Activated CD8-positive, alpha-beta T cell treated with anti-CD3 and anti-CD28 coated beads for 36 hours (primary cell): ENCODE results near the gene ANAPC15. TPM values are rescaled to one million over a fixed set of nuclear protein-coding genes. Genes with fewer than 3 reads are reported as not detected.

Experiments used
- ATAC-seq: fragments of 200-7000 bp; cut with Tn5 transposase; one replicate; pipeline ENCODE4 v1.10.0; 2021; ENCODE audit warnings: mild to moderate bottlenecking, moderate library complexity
- CTCF ChIA-PET: fragments of 350-600 bp; sonication (Branson Sonifier 250); formaldehyde crosslinking; loops from one replicate; lab custom pipeline; 2021; ENCODE audit warnings: antibody characterized with exemption; lab: Charles Lee
- POLR2A ChIA-PET: fragments of 350-600 bp; sonication (Branson Sonifier 250); formaldehyde crosslinking; loops from one replicate; lab custom pipeline; 2021; ENCODE audit warnings: antibody characterized with exemption; lab: Charles Lee
- DNase-seq: peaks from one replicate; pipeline ENCODE4 v3.0.0-alpha.2; 2020
- H3K27ac Mint-ChIP-seq: one replicate; pipeline ENCODE4 v1.8.0; 2021; ENCODE audit warnings: mild to moderate bottlenecking, mixed read lengths
- H3K27me3 Mint-ChIP-seq: one replicate; pipeline ENCODE4 v1.8.0; 2021; ENCODE audit warnings: mixed read lengths
- H3K36me3 Mint-ChIP-seq: one replicate; pipeline ENCODE4 v1.8.0; 2021; ENCODE audit warnings: low read depth, mixed read lengths
- H3K4me1 Mint-ChIP-seq: one replicate; pipeline ENCODE4 v1.8.0; 2021; ENCODE audit warnings: low read depth, mixed read lengths
- H3K4me3 Mint-ChIP-seq: one replicate; pipeline ENCODE4 v1.8.0; 2021; ENCODE audit warnings: mild to moderate bottlenecking, moderate library complexity, mixed read lengths
- H3K9me3 Mint-ChIP-seq: one replicate; pipeline ENCODE4 v1.8.0; 2021; ENCODE audit warnings: mixed read lengths
- intact Hi-C: fragments of 100-400 bp; cut with micrococcal nuclease; formaldehyde crosslinking; loops from one replicate; pipeline ENCODE4 v1.10.0; 2022
- total RNA-seq, 2 experiments: library from RNA; stranded (reverse); gene quantifications; one replicate each; pipeline ENCODE4 v1.2.3, GENCODE V29; 2021
- TF ChIP-seq, protein P1 (sequence below): fragments of 200-600 bp; IDR thresholded peaks from one replicate; pipeline ENCODE4 v1.8.0; 2022; ENCODE audit warnings: antibody characterized with exemption, mild to moderate bottlenecking

The ANAPC15 gene
- total RNA-seq, 2 experiments from 2014 or later = 66.0 to 67.4 TPM

DNA sequence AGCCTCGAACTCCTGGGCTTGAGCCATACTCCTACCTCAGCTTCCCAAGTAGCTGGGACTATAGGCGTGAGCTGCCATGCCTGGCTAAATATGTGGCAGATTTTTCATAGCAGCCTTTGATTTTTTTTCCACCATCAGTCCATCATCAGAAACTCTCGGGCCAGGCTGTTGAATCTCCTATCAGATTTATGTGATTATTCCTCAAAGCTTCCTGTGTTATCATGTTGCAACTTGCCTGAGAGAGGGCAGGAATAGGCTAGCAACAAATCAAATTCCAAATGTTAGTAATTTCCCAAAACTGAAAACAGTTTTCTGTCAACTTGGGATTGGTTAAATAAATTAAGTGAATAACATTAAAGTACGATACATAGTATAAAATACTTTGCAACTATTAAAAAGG is 28.4 kb downstream of the ANAPC15 start:
- ChIA-PET CTCF (interaction anchor here (1.0 to 5.1 kb wide), 2 partner anchors 59 to 63 kb away, joined by 4 to 37 read pairs; no protein-coding TSS in a partner anchor), POLR2A (interaction anchor here (0.5 to 1.9 kb wide), 4 partner anchors 11 to 1058 kb away, joined by 3 to 8 read pairs (median 4); partner anchors contain the start of genes FCHSD2 and TOMT)
- peaks cover 27% of the 10 kb centered on the region for H3K4me1 Mint-ChIP-seq
- H3K4me3 Mint-ChIP-seq = no peak overlapping the region
- no peaks in the 10 kb centered on the region for H3K27me3 Mint-ChIP-seq
- TF ChIP-seq, protein P1, sequence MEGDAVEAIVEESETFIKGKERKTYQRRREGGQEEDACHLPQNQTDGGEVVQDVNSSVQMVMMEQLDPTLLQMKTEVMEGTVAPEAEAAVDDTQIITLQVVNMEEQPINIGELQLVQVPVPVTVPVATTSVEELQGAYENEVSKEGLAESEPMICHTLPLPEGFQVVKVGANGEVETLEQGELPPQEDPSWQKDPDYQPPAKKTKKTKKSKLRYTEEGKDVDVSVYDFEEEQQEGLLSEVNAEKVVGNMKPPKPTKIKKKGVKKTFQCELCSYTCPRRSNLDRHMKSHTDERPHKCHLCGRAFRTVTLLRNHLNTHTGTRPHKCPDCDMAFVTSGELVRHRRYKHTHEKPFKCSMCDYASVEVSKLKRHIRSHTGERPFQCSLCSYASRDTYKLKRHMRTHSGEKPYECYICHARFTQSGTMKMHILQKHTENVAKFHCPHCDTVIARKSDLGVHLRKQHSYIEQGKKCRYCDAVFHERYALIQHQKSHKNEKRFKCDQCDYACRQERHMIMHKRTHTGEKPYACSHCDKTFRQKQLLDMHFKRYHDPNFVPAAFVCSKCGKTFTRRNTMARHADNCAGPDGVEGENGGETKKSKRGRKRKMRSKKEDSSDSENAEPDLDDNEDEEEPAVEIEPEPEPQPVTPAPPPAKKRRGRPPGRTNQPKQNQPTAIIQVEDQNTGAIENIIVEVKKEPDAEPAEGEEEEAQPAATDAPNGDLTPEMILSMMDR = no peak
- DNase-seq (no peak), ATAC-seq (no peak)
- no peak overlapping the region for H3K27ac Mint-ChIP-seq
- peaks cover 10% of the 10 kb centered on the region for H3K36me3 Mint-ChIP-seq
- H3K9me3 Mint-ChIP-seq = no peaks in the 10 kb centered on the region
- intact Hi-C loops = loop anchor here (5.0 kb wide), 1 partner anchor 42 kb away; no protein-coding TSS in a partner anchor

DNA sequence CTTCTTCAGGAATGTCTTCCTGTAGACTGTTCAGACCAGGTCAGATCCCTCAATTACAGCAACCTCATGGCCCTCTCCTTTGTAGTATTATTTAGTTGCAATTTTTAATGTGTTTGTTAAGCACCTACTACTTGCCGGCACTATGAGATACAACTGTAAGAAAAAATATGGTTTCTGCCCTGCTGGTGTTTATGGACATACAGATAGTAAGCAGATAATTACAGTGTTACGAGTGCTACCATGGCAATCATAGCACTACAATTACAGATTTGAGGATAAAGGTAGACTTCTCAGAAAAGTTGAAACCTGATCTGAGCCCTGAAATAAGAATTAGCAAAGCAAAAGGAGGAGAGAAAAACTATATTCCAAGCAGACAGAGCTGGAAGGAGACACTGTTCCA is 29.1 kb downstream of the ANAPC15 start:
- TF ChIP-seq, protein P1 = no peak
- POLR2A ChIA-PET = interaction anchor here (0.5 kb wide), 1 partner anchor 110 kb away, joined by 3 read pairs; no protein-coding TSS in a partner anchor
- no peak for ATAC-seq
- intact Hi-C loops = loop anchor here (5.0 kb wide), 1 partner anchor 41 kb away; no protein-coding TSS in a partner anchor
- Mint-ChIP-seq H3K27ac (no peak overlapping the region), H3K4me3 (no peak overlapping the region), H3K9me3 (no peaks in the 10 kb centered on the region), H3K36me3 (peaks cover 14% of the 10 kb centered on the region), H3K4me1 (peaks cover 34% of the 10 kb centered on the region), H3K27me3 (no peaks in the 10 kb centered on the region)
- CTCF ChIA-PET = interaction anchor here (5.1 kb wide), 1 partner anchor 58 kb away, joined by 37 read pairs; no protein-coding TSS in a partner anchor
- DNase-seq = no peak

DNA sequence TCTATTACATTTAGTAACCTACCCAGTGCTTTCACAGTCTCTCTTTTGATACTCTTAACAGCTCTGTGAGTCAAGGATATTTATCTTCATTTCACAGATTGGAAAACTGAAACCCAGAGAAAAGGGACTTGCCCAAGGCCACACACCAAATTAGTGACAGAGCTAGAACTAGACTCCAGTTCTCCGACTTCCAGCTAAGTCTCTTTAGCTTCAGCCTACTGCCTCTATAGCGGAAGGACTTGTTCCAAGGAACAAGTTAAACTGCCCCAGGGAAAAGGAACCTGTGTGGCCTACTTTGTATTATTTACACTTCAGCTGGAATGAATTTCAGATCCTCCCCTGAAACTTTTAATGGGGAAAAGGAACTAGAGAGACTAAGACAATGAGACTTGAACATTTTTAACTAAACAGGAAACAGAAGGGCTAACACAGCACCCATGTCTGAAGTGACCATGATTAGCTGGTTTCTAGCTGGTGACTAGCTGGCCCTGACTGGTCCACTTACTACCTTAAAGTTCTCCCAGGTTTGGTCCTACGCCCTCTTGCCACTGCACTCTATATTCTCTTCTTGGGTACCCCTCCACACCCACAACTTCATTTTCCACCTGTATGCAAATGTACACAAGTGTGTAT is 30.6 kb downstream of the ANAPC15 start:
- H3K4me3 Mint-ChIP-seq = peak overlapping the region; percentile 99
- ChIA-PET CTCF (interaction anchor here (1.1 to 2.4 kb wide), 7 partner anchors 9 to 282 kb away, joined by 3 to 26 read pairs (median 3); no protein-coding TSS in a partner anchor), POLR2A (interaction anchor here (0.9 to 3.4 kb wide), 9 partner anchors 10 to 72 kb away, joined by 3 to 15 read pairs (median 4); no protein-coding TSS in a partner anchor)
- no peaks in the 10 kb centered on the region for H3K9me3 Mint-ChIP-seq
- H3K27me3 Mint-ChIP-seq = no peaks in the 10 kb centered on the region
- H3K27ac Mint-ChIP-seq = peak overlapping the region; percentile 69
- intact Hi-C loops = loop anchor here (5.0 kb wide), 1 partner anchor 40 kb away; no protein-coding TSS in a partner anchor
- TF ChIP-seq, protein P1 = no peak
- ATAC-seq (no peak), DNase-seq (no peak)
- H3K36me3 Mint-ChIP-seq = peaks cover 18% of the 10 kb centered on the region
- H3K4me1 Mint-ChIP-seq = peaks cover 41% of the 10 kb centered on the region

DNA sequence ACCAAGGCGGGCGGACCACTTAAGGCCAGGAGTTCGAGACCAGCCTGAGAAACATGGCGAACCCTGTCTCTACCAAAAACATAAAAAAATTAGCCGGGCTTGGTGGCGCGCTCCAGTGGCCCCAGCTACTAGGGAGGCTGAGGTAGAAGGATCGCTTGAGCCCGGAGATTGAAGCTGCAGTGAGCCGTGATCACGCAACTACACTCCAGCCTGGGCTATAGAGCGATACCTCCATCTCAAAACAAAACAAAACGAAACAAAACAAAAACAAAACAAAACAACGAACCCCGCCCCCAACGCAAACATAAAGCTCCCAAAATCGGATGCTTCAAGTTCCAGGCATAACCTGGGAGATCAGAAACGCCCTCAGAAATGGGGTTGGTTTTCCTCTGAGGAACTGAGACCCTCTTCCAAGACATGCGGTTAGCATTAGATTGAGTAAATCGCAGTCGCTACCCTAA is 31.3 kb downstream of the ANAPC15 start:
- intact Hi-C loops = loop anchor here (5.0 kb wide), 1 partner anchor 39 kb away; no protein-coding TSS in a partner anchor
- peak overlapping the region; percentile 99 for H3K4me3 Mint-ChIP-seq
- TF ChIP-seq, protein P1 = no peak

More for the DNA sequence above, 31.3 kb downstream of the ANAPC15 start:
- H3K36me3 Mint-ChIP-seq = peaks cover 21% of the 10 kb centered on the region
- H3K4me1 Mint-ChIP-seq = peaks cover 41% of the 10 kb centered on the region
- H3K9me3 Mint-ChIP-seq = no peaks in the 10 kb centered on the region
- DNase-seq = no peak
- no peak for ATAC-seq
- ChIA-PET POLR2A (interaction anchor here (0.8 to 3.4 kb wide), 9 partner anchors 10 to 72 kb away, joined by 3 to 15 read pairs (median 5); no protein-coding TSS in a partner anchor), CTCF (interaction anchor here (1.1 to 2.4 kb wide), 5 partner anchors 10 to 281 kb away, joined by 3 to 26 read pairs (median 10); no protein-coding TSS in a partner anchor)
- H3K27ac Mint-ChIP-seq = peak overlapping the region; percentile 99
- H3K27me3 Mint-ChIP-seq = no peaks in the 10 kb centered on the region
